Umbilical cord (tissue), 2 donors: ENCODE data around the gene GTF2E1. TPM values are rescaled to one million over a fixed set of nuclear protein-coding genes. Genes with fewer than 3 reads are reported as not detected.
A peak's percentile ranks its signal among the peaks of the same experiment; 100 is the strongest.
"Not testable (repeated sequence)": the region's sequence is repeated elsewhere in the genome, so short reads cannot be mapped to it uniquely, and the experiment has no call there.

Experiments
- DNase-seq: peaks from one replicate; pipeline ENCODE4 v3.0.0-alpha.2; 2015; ENCODE audit warnings: low spot score
- total RNA-seq: library from RNA; depleted of rRNA; stranded (reverse); fragments of >200 nt; gene quantifications from one replicate; pipeline ENCODE4 v1.2.3, GENCODE V29; 2014; ENCODE audit warnings: low replicate concordance; ENCODE audit not compliant: insufficient read depth

Gene GTF2E1
- total RNA-seq, 1 donor from 2014 or later, result 47.7 TPM

- DNase-seq, result no peak
Observed at GRCh38 chr3:120753810-120754209, 11.3 kb downstream of the GTF2E1 start.

DNA sequence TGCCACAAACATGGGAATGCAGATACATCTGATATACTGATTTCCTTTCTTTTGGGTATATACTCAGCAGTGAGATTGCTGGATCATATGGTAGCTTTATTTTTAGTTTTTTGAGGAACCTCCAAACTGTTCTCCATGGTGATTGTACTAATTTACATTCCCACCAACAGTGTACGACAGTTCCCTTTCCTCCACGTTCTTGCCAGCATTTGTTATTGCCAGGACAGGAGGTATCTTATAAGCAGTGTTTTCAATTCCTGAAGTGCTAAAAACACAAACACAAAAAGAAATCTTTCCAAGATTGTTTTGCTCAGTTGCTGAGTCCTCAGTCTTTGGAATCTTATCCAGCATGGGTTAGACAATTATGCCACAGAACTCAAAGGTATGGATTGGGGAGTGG is 13.5 kb downstream of the GTF2E1 start:
- no peak for DNase-seq

GRCh38 chr3:120758551-120758950 is 16.0 kb downstream of the GTF2E1 start:
- not testable (repeated sequence) for DNase-seq

GRCh38 chr3:120762615-120763014 is 20.1 kb downstream of the GTF2E1 start:
- peak; percentile 77 for DNase-seq

- peak; percentile 56 for DNase-seq
Observed at GRCh38 chr3:120763601-120764000, 21.1 kb downstream of the GTF2E1 start.

- DNase-seq, result peak; percentile 12
Observed at GRCh38 chr3:120764206-120764605, 21.7 kb downstream of the GTF2E1 start.

DNA sequence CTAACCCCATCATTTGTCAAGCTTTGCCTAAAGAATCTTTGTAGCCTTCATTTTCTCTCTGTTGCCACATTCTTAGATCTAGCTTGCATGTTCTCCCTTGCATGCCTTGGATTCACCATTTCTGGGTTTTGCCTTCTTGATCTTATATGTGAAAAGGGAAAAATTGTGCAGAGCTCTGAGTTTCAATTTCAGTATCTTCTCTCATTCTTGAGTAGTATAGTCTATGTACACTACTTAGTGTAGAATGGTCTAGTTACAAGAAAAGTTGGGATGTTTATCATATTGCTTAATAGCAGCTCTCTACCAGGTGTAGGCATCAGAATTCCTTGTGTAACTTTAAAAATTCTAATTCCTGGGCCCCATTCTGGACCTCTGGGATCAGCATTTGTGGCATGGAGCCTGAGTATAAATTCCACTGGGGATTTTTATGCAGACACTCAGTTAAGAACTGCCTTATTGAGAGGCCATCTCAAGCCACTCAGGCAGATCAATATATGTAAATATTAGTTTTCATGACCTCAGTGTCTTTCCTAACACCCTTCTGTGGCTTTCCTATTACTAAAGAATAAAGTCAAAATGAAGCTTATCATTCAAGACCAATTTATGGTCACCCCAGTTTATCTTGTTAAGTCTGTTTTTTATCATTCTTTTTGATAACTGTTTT is 23.4 kb downstream of the GTF2E1 start:
- DNase-seq, result peak; percentile 12

GRCh38 chr3:120766576-120766975 is 24.0 kb downstream of the GTF2E1 start:
- peak; percentile 20 for DNase-seq

GRCh38 chr3:120767106-120767505 is 24.6 kb downstream of the GTF2E1 start:
- DNase-seq, result peak; percentile 32

- no peak for DNase-seq
Observed at GRCh38 chr3:120769436-120769835, 26.9 kb downstream of the GTF2E1 start.

GRCh38 chr3:120770891-120771290 is 28.3 kb downstream of the GTF2E1 start:
- DNase-seq, result no peak

DNA sequence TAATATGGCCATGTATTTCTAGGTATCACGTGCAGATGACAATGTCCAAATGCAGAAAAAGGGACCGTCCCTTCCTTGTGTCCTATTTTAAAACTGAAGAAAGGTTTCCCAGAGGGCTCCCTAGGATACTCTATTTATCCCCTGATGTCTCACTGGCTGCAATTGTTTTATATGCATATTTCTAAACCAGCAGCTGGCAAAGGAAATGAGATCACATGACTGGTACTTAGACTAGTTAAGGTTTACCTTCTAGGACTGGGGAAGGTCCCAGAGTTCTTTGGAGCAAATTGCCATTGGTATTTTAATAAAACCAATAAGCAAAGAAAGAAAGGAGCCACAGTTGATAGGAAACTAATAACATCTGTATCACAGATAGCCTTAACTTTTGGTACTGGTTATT is 29.5 kb downstream of the GTF2E1 start:
- DNase-seq, result no peak

- peak; percentile 77 for DNase-seq
Observed at GRCh38 chr3:120773932-120774331, 31.4 kb downstream of the GTF2E1 start.

GRCh38 chr3:120775411-120775810 is 32.9 kb downstream of the GTF2E1 start:
- no peak for DNase-seq

DNA sequence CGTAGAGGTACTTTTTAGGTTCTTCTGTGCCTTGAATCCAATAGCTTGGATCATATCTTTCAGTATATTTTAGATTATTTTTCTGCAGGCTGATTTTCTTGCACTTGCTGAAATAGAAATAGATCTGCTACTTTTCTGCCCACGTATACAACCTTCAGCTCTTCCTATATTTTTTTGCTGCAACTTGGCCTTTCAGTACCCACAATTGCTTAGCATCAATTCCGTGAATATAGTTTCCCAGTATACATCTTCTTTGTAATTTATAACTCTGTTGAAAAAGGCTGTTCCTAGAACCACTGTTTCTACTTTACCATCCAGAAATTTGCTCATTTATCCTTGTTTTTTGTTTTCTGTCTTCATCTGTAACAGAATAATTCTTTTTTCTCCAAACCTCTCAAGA is 36.2 kb downstream of the GTF2E1 start:
- DNase-seq, result no peak

- DNase-seq, result no peak
Observed at GRCh38 chr3:120780977-120781376, 38.4 kb downstream of the GTF2E1 start.

DNA sequence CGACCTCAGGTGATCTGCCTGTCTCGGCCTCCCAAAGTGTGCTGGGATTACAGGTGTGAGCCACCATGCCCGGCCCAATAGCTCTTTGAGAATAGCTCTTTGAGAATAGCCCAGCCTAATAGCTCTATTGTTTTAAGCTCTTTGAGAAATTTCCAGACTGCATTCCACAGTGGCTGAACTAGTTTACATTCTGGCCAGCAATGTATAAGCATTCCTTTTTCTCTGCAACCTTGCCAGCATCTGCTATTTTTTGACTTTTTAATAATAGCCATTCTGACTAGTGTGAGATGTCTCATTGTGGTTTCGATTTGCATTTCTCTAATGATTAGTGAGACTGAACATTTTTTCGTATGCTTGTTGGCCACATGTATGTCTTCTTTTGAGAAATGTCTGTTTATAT is 43.3 kb downstream of the GTF2E1 start:
- peak; percentile 9 for DNase-seq

GRCh38 chr3:120791010-120791409 is 48.5 kb downstream of the GTF2E1 start:
- no peak for DNase-seq

- peak; percentile 75 for DNase-seq
Observed at GRCh38 chr3:120791913-120792312, 49.4 kb downstream of the GTF2E1 start.

GRCh38 chr3:120793601-120794000 is 51.1 kb downstream of the GTF2E1 start:
- DNase-seq, result peak; percentile 75

DNA sequence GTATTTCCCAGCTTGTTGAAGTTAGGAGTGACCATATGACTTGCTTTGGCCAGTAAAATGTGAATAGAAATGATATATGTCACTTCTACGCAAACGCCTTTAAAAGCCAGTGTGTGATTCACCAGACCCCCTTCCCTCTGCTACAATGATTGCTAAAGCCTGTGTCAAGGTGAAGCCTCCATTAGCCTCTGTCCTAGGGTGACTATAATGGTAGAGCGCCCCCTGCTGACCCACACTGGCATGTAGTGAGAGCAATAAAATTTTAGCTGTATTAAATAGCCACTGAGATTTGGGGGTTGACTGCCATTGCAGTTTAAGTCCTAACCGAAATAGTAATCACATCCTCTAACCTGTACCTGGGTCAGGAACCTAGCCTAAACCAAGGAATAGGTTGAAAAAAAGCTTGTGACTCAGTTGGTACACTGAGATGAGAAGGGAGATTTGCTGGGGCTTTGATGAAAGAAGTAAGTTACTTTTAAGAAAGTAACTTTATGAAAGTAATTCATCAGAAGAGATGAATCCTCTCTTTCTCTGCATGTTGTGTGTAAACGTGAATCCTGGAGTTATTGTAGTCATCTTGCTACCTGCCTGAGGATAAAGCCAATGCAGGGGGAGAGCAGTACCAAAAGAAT is 52.6 kb downstream of the GTF2E1 start:
- DNase-seq, result peak; percentile 38

- DNase-seq, result no peak
Observed at GRCh38 chr3:120795959-120796358, 53.4 kb downstream of the GTF2E1 start.

DNA sequence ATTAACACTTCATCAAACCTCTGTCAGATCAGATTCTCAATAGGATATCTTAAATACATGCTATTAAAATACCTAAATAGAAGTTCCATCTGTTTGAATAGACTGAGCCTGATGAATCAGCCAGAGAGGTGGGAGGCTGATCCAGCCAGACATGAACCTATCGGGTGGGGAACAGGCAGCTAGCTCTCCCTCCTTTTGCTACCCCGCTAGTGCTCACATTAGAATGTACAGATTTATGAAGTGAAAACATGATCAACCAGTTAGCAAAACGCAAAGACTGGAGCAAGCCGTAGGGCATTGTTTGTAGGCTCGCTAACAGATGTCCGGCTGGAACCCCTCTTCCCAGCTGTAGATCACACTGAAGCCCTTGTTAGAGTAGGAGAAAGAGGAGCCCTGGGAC is 54.4 kb downstream of the GTF2E1 start:
- DNase-seq, result no peak

GRCh38 chr3:120797857-120798256 is 55.3 kb downstream of the GTF2E1 start:
- DNase-seq, result no peak
